Measurements from ENCODE around the gene ALDOA.
"Not testable (repeated sequence)": the region's sequence is repeated elsewhere in the genome, so short reads cannot be mapped to it uniquely, and the experiment has no call there.

ALDOA gene

GRCh38 chr16:30112197-30113030 lies 46.9 kb downstream of the ALDOA start:
- H3K27ac ChIP-seq, result no peak overlapping the region
- H3K79me2 ChIP-seq, result no peaks in the 10 kb centered on the region
- H3K4me3 ChIP-seq (ENCODE audit: low read depth, low read length), result no peak overlapping the region
- TF ChIP-seq CTCF (IDR thresholded peaks at IDR 0.05), result peak; percentile 25
- H3K4me2 ChIP-seq (ENCODE audit: low read length), result no peak overlapping the region
- no peak overlapping the region for H2AFZ ChIP-seq
- H3K36me3 ChIP-seq (ENCODE audit: control insufficient read depth, insufficient read depth, low read length), result no peaks in the 10 kb centered on the region
- no peak overlapping the region for H3K9ac ChIP-seq
- no peaks in the 10 kb centered on the region for H3K9me3 ChIP-seq (ENCODE audit: control insufficient read depth, low read length)
- H3K27me3 ChIP-seq (ENCODE audit: control insufficient read depth, insufficient read depth, low read length), result no peaks in the 10 kb centered on the region
- no peaks in the 10 kb centered on the region for H3K4me1 ChIP-seq

- no peaks in the 10 kb centered on the region for H3K79me2 ChIP-seq
- H3K36me3 ChIP-seq (ENCODE audit: control insufficient read depth, insufficient read depth, low read length), result no peaks in the 10 kb centered on the region
- H3K4me1 ChIP-seq, result no peaks in the 10 kb centered on the region
- H3K4me3 ChIP-seq (ENCODE audit: low read depth, low read length), result no peak within 1 kb of the TSS
- no peak within 1 kb of the TSS for H3K27ac ChIP-seq
- no peak within 1 kb of the TSS for H3K4me2 ChIP-seq (ENCODE audit: low read length)
- TF ChIP-seq CTCF (IDR thresholded peaks at IDR 0.05), result no peak
- no peaks in the 10 kb centered on the region for H3K9me3 ChIP-seq (ENCODE audit: control insufficient read depth, low read length)
- H2AFZ ChIP-seq, result no peak within 1 kb of the TSS
- H3K27me3 ChIP-seq (ENCODE audit: control insufficient read depth, insufficient read depth, low read length), result no peaks in the 10 kb centered on the region
- no peak within 1 kb of the TSS for H3K9ac ChIP-seq
Measured at GRCh38 chr16:30113031-30113710, 47.6 kb downstream of the ALDOA start, which contains the start of gene GDPD3. TSS of gene GDPD3 (minus strand) at chr16:30113537. CDS start at chr16:30113478, 59 bp downstream.

GRCh38 chr16:30113711-30114333 lies 48.3 kb downstream of the ALDOA start:
- no peak for TF ChIP-seq CTCF (IDR thresholded peaks at IDR 0.05)

GRCh38 chr16:30114411-30114810 lies 48.9 kb downstream of the ALDOA start:
- no peaks in the 10 kb centered on the region for H3K36me3 ChIP-seq (ENCODE audit: control insufficient read depth, insufficient read depth, low read length)

More at GRCh38 chr16:30113711-30114333, 48.3 kb downstream of the ALDOA start:
- H3K27me3 ChIP-seq (ENCODE audit: control insufficient read depth, insufficient read depth, low read length), result no peaks in the 10 kb centered on the region
- H3K9ac ChIP-seq, result no peak overlapping the region
- no peak overlapping the region for H3K4me3 ChIP-seq (ENCODE audit: low read depth, low read length)
- no peaks in the 10 kb centered on the region for H3K79me2 ChIP-seq
- no peak overlapping the region for H3K27ac ChIP-seq
- no peaks in the 10 kb centered on the region for H3K9me3 ChIP-seq (ENCODE audit: control insufficient read depth, low read length)
- H3K4me1 ChIP-seq, result no peaks in the 10 kb centered on the region
- H3K4me2 ChIP-seq (ENCODE audit: low read length), result no peak overlapping the region
- no peak overlapping the region for H2AFZ ChIP-seq
- no peaks in the 10 kb centered on the region for H3K36me3 ChIP-seq (ENCODE audit: control insufficient read depth, insufficient read depth, low read length)

GRCh38 chr16:30114833-30115232 lies 49.3 kb downstream of the ALDOA start:
- not testable (repeated sequence) for H3K36me3 ChIP-seq (ENCODE audit: control insufficient read depth, insufficient read depth, low read length); H3K27ac ChIP-seq; H3K4me2 ChIP-seq (ENCODE audit: low read length); H3K9ac ChIP-seq; H3K9me3 ChIP-seq (ENCODE audit: control insufficient read depth, low read length); H2AFZ ChIP-seq; H3K79me2 ChIP-seq; H3K4me3 ChIP-seq (ENCODE audit: low read depth, low read length); H3K27me3 ChIP-seq (ENCODE audit: control insufficient read depth, insufficient read depth, low read length); H3K4me1 ChIP-seq

More at GRCh38 chr16:30114411-30114810, 48.9 kb downstream of the ALDOA start:
- no peak overlapping the region for H3K27ac ChIP-seq
- no peak for TF ChIP-seq CTCF (IDR thresholded peaks at IDR 0.05)
- H3K9ac ChIP-seq, result no peak overlapping the region
- H3K9me3 ChIP-seq (ENCODE audit: control insufficient read depth, low read length), result no peaks in the 10 kb centered on the region
- no peaks in the 10 kb centered on the region for H3K4me1 ChIP-seq
- H3K79me2 ChIP-seq, result no peaks in the 10 kb centered on the region
- no peak overlapping the region for H2AFZ ChIP-seq
- no peaks in the 10 kb centered on the region for H3K27me3 ChIP-seq (ENCODE audit: control insufficient read depth, insufficient read depth, low read length)
- no peak overlapping the region for H3K4me3 ChIP-seq (ENCODE audit: low read depth, low read length)
- no peak overlapping the region for H3K4me2 ChIP-seq (ENCODE audit: low read length)
